ENCODE data around the gene NELL1.

The NELL1 gene

DNA sequence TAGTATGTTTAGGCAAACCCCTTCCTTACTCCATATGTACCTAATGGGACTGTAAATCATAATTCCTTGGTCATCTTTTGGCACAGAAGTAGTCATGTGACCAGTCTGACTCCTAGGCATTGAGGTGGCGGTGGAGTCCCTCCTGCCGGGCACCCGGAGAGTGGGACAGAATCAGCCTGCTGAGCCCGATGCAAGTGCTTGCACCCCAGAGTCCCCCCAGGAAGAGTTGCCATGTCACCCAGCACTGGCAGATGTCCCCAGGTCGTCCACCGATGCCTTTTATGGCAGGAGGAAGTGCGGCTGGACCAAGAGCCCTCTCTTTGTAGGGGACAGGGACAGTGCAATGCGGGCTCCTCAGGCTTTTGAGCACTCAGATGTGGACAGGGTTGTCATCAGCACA, 500.3 kb downstream of the NELL1 start:
- H3K79me2 ChIP-seq (ENCODE audit: insufficient read depth, low read length) = no peaks in the 10 kb centered on the region
- no peak for TF ChIP-seq EZH2phosphoT487 (IDR thresholded peaks at IDR 0.05; ENCODE audit: borderline replicate concordance)
- TF ChIP-seq, protein P1, sequence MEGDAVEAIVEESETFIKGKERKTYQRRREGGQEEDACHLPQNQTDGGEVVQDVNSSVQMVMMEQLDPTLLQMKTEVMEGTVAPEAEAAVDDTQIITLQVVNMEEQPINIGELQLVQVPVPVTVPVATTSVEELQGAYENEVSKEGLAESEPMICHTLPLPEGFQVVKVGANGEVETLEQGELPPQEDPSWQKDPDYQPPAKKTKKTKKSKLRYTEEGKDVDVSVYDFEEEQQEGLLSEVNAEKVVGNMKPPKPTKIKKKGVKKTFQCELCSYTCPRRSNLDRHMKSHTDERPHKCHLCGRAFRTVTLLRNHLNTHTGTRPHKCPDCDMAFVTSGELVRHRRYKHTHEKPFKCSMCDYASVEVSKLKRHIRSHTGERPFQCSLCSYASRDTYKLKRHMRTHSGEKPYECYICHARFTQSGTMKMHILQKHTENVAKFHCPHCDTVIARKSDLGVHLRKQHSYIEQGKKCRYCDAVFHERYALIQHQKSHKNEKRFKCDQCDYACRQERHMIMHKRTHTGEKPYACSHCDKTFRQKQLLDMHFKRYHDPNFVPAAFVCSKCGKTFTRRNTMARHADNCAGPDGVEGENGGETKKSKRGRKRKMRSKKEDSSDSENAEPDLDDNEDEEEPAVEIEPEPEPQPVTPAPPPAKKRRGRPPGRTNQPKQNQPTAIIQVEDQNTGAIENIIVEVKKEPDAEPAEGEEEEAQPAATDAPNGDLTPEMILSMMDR (conservative IDR thresholded peaks at IDR 0.05; ENCODE audit: low read length) = no peak

DNA sequence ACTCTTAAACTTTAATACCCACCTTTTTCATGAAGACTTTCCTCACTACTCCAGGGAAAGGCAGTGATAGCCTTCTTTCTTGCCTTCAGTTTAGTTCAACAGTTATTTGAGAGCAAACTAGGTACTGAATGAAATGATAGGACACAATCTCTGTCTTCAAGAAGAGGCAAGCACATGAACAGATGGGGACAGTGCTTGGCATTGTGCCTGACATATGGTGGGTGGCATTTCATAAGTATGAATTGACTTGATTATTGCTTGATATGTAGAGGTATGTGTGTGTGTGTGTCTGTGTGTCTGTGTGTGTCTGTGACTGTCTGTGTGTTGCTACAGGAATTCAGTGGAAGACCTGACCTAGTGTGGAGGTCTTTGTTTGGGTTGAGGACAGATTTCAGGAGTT, 504.1 kb downstream of the NELL1 start:
- H3K9me2 ChIP-seq (replicated peaks; ENCODE audit: low read depth, low read length) = no peaks in the 10 kb centered on the region
- no peaks in the 10 kb centered on the region for H3K79me2 ChIP-seq (ENCODE audit: insufficient read depth, low read length)
- no peaks in the 10 kb centered on the region for H3K9me3 ChIP-seq (ENCODE audit: insufficient read depth, low read depth, low read length)
- H3K4me1 ChIP-seq (ENCODE audit: insufficient read depth, low read length, poor library complexity, severe bottlenecking) = no peaks in the 10 kb centered on the region
- no peak overlapping the region for H2AFZ ChIP-seq (ENCODE audit: low read length)
- H3K4me2 ChIP-seq (ENCODE audit: low read depth, low read length, poor library complexity, severe bottlenecking) = no peak overlapping the region
- TF ChIP-seq, protein P1 (conservative IDR thresholded peaks at IDR 0.05; ENCODE audit: low read length) = no peak
- TF ChIP-seq EZH2phosphoT487 (IDR thresholded peaks at IDR 0.05; ENCODE audit: borderline replicate concordance) = no peak
- no peak overlapping the region for H3K9ac ChIP-seq (ENCODE audit: low read depth, low read length, poor library complexity, severe bottlenecking)
- H3K36me3 ChIP-seq (ENCODE audit: insufficient read depth, low read length) = no peaks in the 10 kb centered on the region
- H3K4me3 ChIP-seq (ENCODE audit: low read length, poor library complexity, severe bottlenecking) = no peak overlapping the region
- no peaks in the 10 kb centered on the region for H4K20me1 ChIP-seq (ENCODE audit: insufficient read depth, low read length, poor library complexity, severe bottlenecking)
- no peaks in the 10 kb centered on the region for H3F3A ChIP-seq (ENCODE audit: low read depth)
- no peaks in the 10 kb centered on the region for H3K27me3 ChIP-seq (ENCODE audit: insufficient read depth, low read length, poor library complexity, severe bottlenecking)

More for the DNA sequence above, 500.3 kb downstream of the NELL1 start:
- Histone ChIP-seq H2AFZ (ENCODE audit: low read length) (no peak overlapping the region), H3K4me1 (ENCODE audit: insufficient read depth, low read length, poor library complexity, severe bottlenecking) (no peaks in the 10 kb centered on the region), H3K36me3 (ENCODE audit: insufficient read depth, low read length) (no peaks in the 10 kb centered on the region), H3K9ac (ENCODE audit: low read depth, low read length, poor library complexity, severe bottlenecking) (no peak overlapping the region), H3K4me2 (ENCODE audit: low read depth, low read length, poor library complexity, severe bottlenecking) (no peak overlapping the region), H3F3A (ENCODE audit: low read depth) (no peaks in the 10 kb centered on the region), H3K27me3 (ENCODE audit: insufficient read depth, low read length, poor library complexity, severe bottlenecking) (no peaks in the 10 kb centered on the region), H3K9me2 (replicated peaks; ENCODE audit: low read depth, low read length) (no peaks in the 10 kb centered on the region), H3K4me3 (ENCODE audit: low read length, poor library complexity, severe bottlenecking) (no peak overlapping the region), H3K9me3 (ENCODE audit: insufficient read depth, low read depth, low read length) (no peaks in the 10 kb centered on the region), H4K20me1 (ENCODE audit: insufficient read depth, low read length, poor library complexity, severe bottlenecking) (no peaks in the 10 kb centered on the region)

DNA sequence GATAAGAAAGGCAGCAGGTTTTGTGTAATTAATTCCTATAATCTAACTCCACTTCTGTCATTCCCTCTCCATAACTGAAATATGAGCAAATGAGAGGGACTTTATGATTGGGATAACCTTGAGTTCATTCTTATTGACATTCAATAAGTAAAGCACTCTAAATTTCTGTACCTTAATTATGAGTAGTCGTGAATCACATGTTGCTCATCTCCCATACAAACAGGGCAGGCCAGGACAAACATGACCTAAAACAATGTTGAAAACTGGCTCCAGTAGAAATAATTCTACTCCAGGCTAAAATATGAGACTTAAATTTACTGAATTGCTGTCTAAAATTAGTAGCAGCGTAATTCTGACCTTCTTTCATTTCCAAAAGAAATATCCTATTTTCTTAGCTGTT, 505.4 kb downstream of the NELL1 start:
- Histone ChIP-seq H3K9me2 (replicated peaks; ENCODE audit: low read depth, low read length) (no peaks in the 10 kb centered on the region), H3F3A (ENCODE audit: low read depth) (no peaks in the 10 kb centered on the region), H4K20me1 (ENCODE audit: insufficient read depth, low read length, poor library complexity, severe bottlenecking) (no peaks in the 10 kb centered on the region), H3K9ac (ENCODE audit: low read depth, low read length, poor library complexity, severe bottlenecking) (no peak overlapping the region), H3K4me2 (ENCODE audit: low read depth, low read length, poor library complexity, severe bottlenecking) (no peak overlapping the region), H3K36me3 (ENCODE audit: insufficient read depth, low read length) (no peaks in the 10 kb centered on the region), H3K9me3 (ENCODE audit: insufficient read depth, low read depth, low read length) (no peaks in the 10 kb centered on the region), H3K4me3 (ENCODE audit: low read length, poor library complexity, severe bottlenecking) (no peak overlapping the region), H3K79me2 (ENCODE audit: insufficient read depth, low read length) (no peaks in the 10 kb centered on the region), H2AFZ (ENCODE audit: low read length) (no peak overlapping the region), H3K4me1 (ENCODE audit: insufficient read depth, low read length, poor library complexity, severe bottlenecking) (no peaks in the 10 kb centered on the region), H3K27me3 (ENCODE audit: insufficient read depth, low read length, poor library complexity, severe bottlenecking) (no peaks in the 10 kb centered on the region)
- TF ChIP-seq, protein P1 (conservative IDR thresholded peaks at IDR 0.05; ENCODE audit: low read length) = no peak
- TF ChIP-seq EZH2phosphoT487 (IDR thresholded peaks at IDR 0.05; ENCODE audit: borderline replicate concordance) = no peak
